K562 (cell line): Measurements from ENCODE around the gene MAGIX. TPM values are rescaled to one million over a fixed set of nuclear protein-coding genes. Genes with fewer than 3 reads are reported as not detected.

ENCODE experiments used
- ATAC-seq: fragments of 200-7000 bp; cut with Tn5 transposase; 3 replicates; pipeline ENCODE4 v1.9.1; 2020; ENCODE audit warnings: moderate library complexity
- BruUV-seq: library from RNA; stranded (reverse); fragments of 400-500 nt; replicated peaks from 2 replicates; lab custom pipeline; 2021; lab: Mats Ljungman, UMichigan
- CTCF ChIA-PET: fragments of 300-600 bp; formaldehyde crosslinking; extraction: SDS; loops from one replicate; lab custom pipeline; 2021; ENCODE audit warnings: low intra/inter-chr PET ratio; lab: Yijun Ruan, JAX
- POLR2A ChIA-PET: fragments of 300-600, 350-650 bp; sonication (Branson Sonifier 250); formaldehyde crosslinking; extraction: SDS; loops from one replicate; lab custom pipeline; 2021; ENCODE audit warnings: antibody characterized with exemption, inconsistent platforms; lab: Yijun Ruan, JAX
- DNase-seq, 4 experiments: peaks; one replicate each; pipeline versions ENCODE4 v3.0.0 to v3.0.0-alpha.2; 2011 to 2018; ENCODE audit warnings: low spot score in 3 of 4, mixed read lengths in 3 of 4; ENCODE audit errors: extremely low read depth in 1 of 4
- FAIRE-seq: peaks from 2 replicates; lab custom pipeline; 2011; peaks lifted over from hg19 to GRCh38; lab: Jason Lieb, UNC
- H2AFZ ChIP-seq: 2 replicates; pipeline ENCODE4 v1.6.0; 2011; ENCODE audit warnings: low read depth, low read length, control low read depth, inconsistent platforms
- H3K27ac ChIP-seq: fragments of 200-600 bp; 3 replicates; pipeline ENCODE4 v1.8.0; 2011; ENCODE audit warnings: low read depth, mild to moderate bottlenecking, control low read depth, inconsistent platforms, low read length, moderate library complexity, mixed read lengths; ENCODE audit errors: extremely low read depth
- H3K27me3 ChIP-seq, 2 experiments: fragments of 300-600 bp in 1 of 2; 2 replicates in 1 of 2; 3 replicates in 1 of 2; pipeline versions ENCODE4 v1.6.0 to v1.8.0; 2011; ENCODE audit warnings: inconsistent platforms in 2 of 2, low read length in 2 of 2, mild to moderate bottlenecking in 1 of 2, mixed read lengths in 1 of 2, moderate library complexity in 1 of 2; ENCODE audit not compliant: control insufficient read depth in 2 of 2, insufficient read depth in 2 of 2
- H3K36me3 ChIP-seq: fragments of 300-600 bp; 3 replicates; pipeline ENCODE4 v1.8.0; 2011; ENCODE audit warnings: mild to moderate bottlenecking, low read length, inconsistent platforms; ENCODE audit not compliant: control insufficient read depth, insufficient read depth
- H3K4me1 ChIP-seq, 2 experiments: fragments of 200-600 bp in 1 of 2; replicated peaks in 1 of 2; 2 replicates in 1 of 2; 3 replicates in 1 of 2; pipeline versions ENCODE4 v1.5.1 to v1.8.0; 2011; ENCODE audit warnings: inconsistent platforms in 2 of 2, low read length in 2 of 2, mild to moderate bottlenecking in 1 of 2, mixed read lengths in 1 of 2, moderate library complexity in 1 of 2; ENCODE audit not compliant: control insufficient read depth in 2 of 2, insufficient read depth in 2 of 2
- H3K4me2 ChIP-seq: 2 replicates; pipeline ENCODE4 v1.6.1; 2011; ENCODE audit warnings: low read length, control low read depth, inconsistent platforms, mixed read lengths; ENCODE audit not compliant: insufficient read depth
- H3K4me3 ChIP-seq: fragments of 200-600 bp; sonication (generic), shearing (Covaris generic); 2 replicates; pipeline ENCODE4 v1.5.1; 2016; ENCODE audit warnings: control low read depth, inconsistent platforms
- H3K79me2 ChIP-seq: fragments of 200-600 bp; 3 replicates; pipeline ENCODE4 v1.8.0; 2011; ENCODE audit warnings: low read length, inconsistent platforms; ENCODE audit not compliant: control insufficient read depth, insufficient read depth
- H3K9ac ChIP-seq, 2 experiments: 2 replicates each; pipeline versions ENCODE4 v1.6.0 to v1.6.1; 2011; ENCODE audit warnings: low read depth in 2 of 2, low read length in 2 of 2, control low read depth in 1 of 2, inconsistent platforms in 1 of 2, mild to moderate bottlenecking in 1 of 2, mixed read lengths in 1 of 2; ENCODE audit not compliant: insufficient read depth in 1 of 2
- H3K9me1 ChIP-seq: one replicate; pipeline ENCODE4 v1.6.0; 2011; ENCODE audit warnings: inconsistent platforms, mild to moderate bottlenecking, low read length, moderate library complexity; ENCODE audit not compliant: control insufficient read depth, insufficient read depth
- H3K9me3 ChIP-seq: replicated peaks from 2 replicates; pipeline ENCODE4 v1.5.1; 2011; ENCODE audit warnings: low read depth, low read length, inconsistent platforms; ENCODE audit not compliant: control insufficient read depth, insufficient read depth
- H4K20me1 ChIP-seq: replicated peaks from 2 replicates; pipeline ENCODE4 v1.6.1; 2011; ENCODE audit warnings: low read length, inconsistent platforms, mixed read lengths; ENCODE audit not compliant: control insufficient read depth, insufficient read depth
- ATF7 ChIP-seq: fragments of 450-650 bp; IDR thresholded peaks from 2 replicates; pipeline ENCODE4 v1.7.1; 2014; ENCODE audit warnings: mild to moderate bottlenecking, moderate library complexity
- DDX20 ChIP-seq: fragments of 450-650 bp; IDR thresholded peaks from 2 replicates; pipeline ENCODE4 v1.6.1; 2016; ENCODE audit warnings: missing genetic modification characterization, low read depth, mild to moderate bottlenecking, missing compliant biosample characterization, moderate library complexity
- FOSL1 ChIP-seq: fragments of 200-800 bp; sonication (Bioruptor generic); conservative IDR thresholded peaks from 2 replicates; pipeline ENCODE4 v1.6.1; 2016; ENCODE audit warnings: missing genetic modification characterization, missing compliant biosample characterization
- MAZ ChIP-seq, 2 experiments: fragments of 450-650 bp in 1 of 2; sonication (generic) in 1 of 2; formaldehyde crosslinking; IDR thresholded peaks in 1 of 2; conservative IDR thresholded peaks in 1 of 2; 2 replicates each; pipeline versions ENCODE4 v1.4.0 to v1.5.0; 2020; ENCODE audit warnings: mild to moderate bottlenecking in 1 of 2, missing genetic modification reagents in 1 of 2
- NONO ChIP-seq, 2 experiments: fragments of 200-400 bp in 1 of 2; fragments of 450-650 bp in 1 of 2; formaldehyde crosslinking in 1 of 2; IDR thresholded peaks; 2 replicates each; pipeline ENCODE4 v1.6.1; 2017; ENCODE audit warnings: low read depth in 2 of 2, mild to moderate bottlenecking in 2 of 2, moderate library complexity in 2 of 2, low read length in 1 of 2
- PBX2 ChIP-seq, 2 experiments: IDR thresholded peaks in 1 of 2; conservative IDR thresholded peaks in 1 of 2; 2 replicates each; pipeline ENCODE4 v1.6.1; 2016; ENCODE audit warnings: low read depth in 2 of 2, mild to moderate bottlenecking in 1 of 2, missing compliant biosample characterization in 1 of 2, missing genetic modification characterization in 1 of 2, moderate library complexity in 1 of 2
- SMC3 ChIP-seq: conservative IDR thresholded peaks from 2 replicates; pipeline ENCODE4 v1.6.1; 2011; ENCODE audit warnings: low read depth, low read length, improper control_type of control experiment; ENCODE audit not compliant: insufficient read depth
- USF1 ChIP-seq: sonication (generic); formaldehyde crosslinking; IDR thresholded peaks from 2 replicates; pipeline ENCODE4 v1.9.0; 2022; ENCODE audit warnings: mild to moderate bottlenecking, missing genetic modification reagents
- WHSC1 ChIP-seq: IDR thresholded peaks from one replicate; pipeline ENCODE4 v1.6.1; 2012; ENCODE audit warnings: low read length, control low read depth, inconsistent platforms
- ZBTB8A ChIP-seq: fragments of 450-650 bp; IDR thresholded peaks from 2 replicates; pipeline ENCODE4 v1.6.1; 2018; ENCODE audit warnings: mild to moderate bottlenecking, moderate library complexity; ENCODE audit not compliant: partially characterized antibody
- ZNF766 ChIP-seq: fragments of 200-800 bp; sonication (Bioruptor generic); conservative IDR thresholded peaks from 2 replicates; pipeline ENCODE4 v1.6.1; 2016; ENCODE audit warnings: missing genetic modification characterization, missing compliant biosample characterization
- WGBS: fragments of 100-300 bp; shearing (Covaris generic); methylation state at CpG from one replicate; pipeline ENCODE4 v1.1.6; 2016; ENCODE audit warnings: low coverage, mixed read lengths; ENCODE audit not compliant: insufficient coverage; ENCODE audit errors: missing lambda C conversion rate; 5-methylcytosine and 5-hydroxymethylcytosine counted together
- in situ Hi-C: fragments of 300-500 bp; cut with MboI; formaldehyde crosslinking; loops from 4 replicates; pipeline ENCODE4 v1.15.0; 2018; ENCODE audit warnings: inconsistent platforms, mixed read lengths
- intact Hi-C: fragments of 100-400 bp; cut with micrococcal nuclease; formaldehyde crosslinking; loops from 2 replicates; pipeline ENCODE4 v1.14.2; 2022
- polyA plus RNA-seq, 8 experiments: library from polyadenylated mRNA; depleted of rRNA in 4 of 8; stranded (reverse) in 5 of 8; unstranded in 3 of 8; fragments of >200 nt; fragmentation: Nextera tagmentation in 2 of 8; fragmentation: Illumina TruSeq in 1 of 8; extraction: Ambion mirVana in 2 of 8; extraction: Trizol in 1 of 8; gene quantifications; 2 replicates each; pipeline versions ENCODE4 v1.2.1 to v1.2.3, GENCODE V29; 2011 to 2014; ENCODE audit warnings: inconsistent platforms in 1 of 8, missing spikeins in 1 of 8
- total RNA-seq, 7 experiments: library from RNA; depleted of rRNA in 6 of 7; stranded (reverse); fragments of >200 nt in 6 of 7; fragmentation: Illumina TruSeq in 2 of 7; extraction: Trizol in 2 of 7; gene quantifications; 2 replicates each; pipeline versions ENCODE4 v1.2.1 to v1.2.3, GENCODE V29; 2011 to 2021; ENCODE audit warnings: low replicate concordance in 1 of 7
- TF ChIP-seq, protein P1 (sequence below), 2 experiments: fragments of 450-650 bp in 1 of 2; sonication (generic) in 1 of 2; formaldehyde crosslinking in 1 of 2; IDR thresholded peaks in 1 of 2; conservative IDR thresholded peaks in 1 of 2; 2 replicates each; pipeline versions ENCODE4 v1.6.1 to v1.8.1; 2016 to 2023; ENCODE audit warnings: mild to moderate bottlenecking in 2 of 2, moderate library complexity in 2 of 2, inconsistent platforms in 1 of 2, missing genetic modification reagents in 1 of 2

Gene MAGIX
- total and polyA plus RNA-seq, 9 of the 15 experiments (the other 6 are each of a cell fraction or from before 2014, with no cell fraction given) = 0.08 to 3.5 (median 0.47) TPM

GRCh38 chrX:49163555-49164419, 1.2 kb downstream of the MAGIX start:
- H3K79me2 ChIP-seq = peaks cover 13% of the 10 kb centered on the region; the same call in 1 of the 3 replicates
- peak; percentile 77 for ATAC-seq
- H3K27me3 ChIP-seq = no peaks in the 10 kb centered on the region
- H3K4me2 ChIP-seq = peak overlapping the region; percentile 71
- H3K27ac ChIP-seq = peak overlapping the region; percentile 85
- no peaks in the 10 kb centered on the region for H3K36me3 ChIP-seq
- FAIRE-seq = peak; percentile 32
- 29% methylated on average over 38 of the region's 69 CpGs for WGBS
- BruUV-seq = no TSS peak
- H3K9me3 ChIP-seq = no peaks in the 10 kb centered on the region
- POLR2A ChIA-PET = no interaction called here
- H3K4me1 ChIP-seq = peaks cover 38 to 63% of the 10 kb centered on the region in 2 experiments
- DNase-seq = peak; percentile 67 to 89 (median 76)
- no peaks in the 10 kb centered on the region for H4K20me1 ChIP-seq
- peak overlapping the region; percentile 63 to 81 for H3K9ac ChIP-seq
- intact Hi-C loops (no loop called here), in situ Hi-C loops (no loop called here)
- H2AFZ ChIP-seq = peak overlapping the region; percentile 63
- CTCF ChIA-PET = no interaction called here
- H3K9me1 ChIP-seq = no peaks in the 10 kb centered on the region
- H3K4me3 ChIP-seq = peak overlapping the region; percentile 31
- TF ChIP-seq FOSL1 (tag) = peak; percentile 61
- TF ChIP-seq ATF7 = peak; percentile 95
- 0 out of 2 replicates have a peak, but pooled peaks have one; percentile 13 for TF ChIP-seq SMC3
- TF ChIP-seq DDX20 (tag) = no peak
- TF ChIP-seq PBX2 (CRISPR knock-in tag; IDR thresholded peaks at IDR 0.05; ENCODE audit: low read depth) = peak; percentile 57
- TF ChIP-seq PBX2 (tag; conservative IDR thresholded peaks at IDR 0.05; ENCODE audit: low read depth) = no peak
- no peak for TF ChIP-seq ZBTB8A
- 0 out of 2 replicates have a peak, but pooled peaks have one; percentile 26 for TF ChIP-seq ZNF766 (CRISPR knock-in tag)
- TF ChIP-seq WHSC1 = no peak
- TF ChIP-seq, protein P1, sequence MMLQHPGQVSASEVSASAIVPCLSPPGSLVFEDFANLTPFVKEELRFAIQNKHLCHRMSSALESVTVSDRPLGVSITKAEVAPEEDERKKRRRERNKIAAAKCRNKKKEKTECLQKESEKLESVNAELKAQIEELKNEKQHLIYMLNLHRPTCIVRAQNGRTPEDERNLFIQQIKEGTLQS (IDR thresholded peaks at IDR 0.05) = peak; percentile 42; the same call in 1 of the 2 replicates
- TF ChIP-seq, protein P1 (CRISPR knock-in tag; conservative IDR thresholded peaks at IDR 0.05) = no peak
- peak in 1 of 2 experiments; percentile 96; a peak in 2 of 4 replicates for TF ChIP-seq NONO (IDR thresholded peaks at IDR 0.05; ENCODE audit: low read depth in 2 of 2, low read length in 1 of 2)
- TF ChIP-seq USF1 (CRISPR knock-in tag) = peak; percentile 39; the same call in 1 of the 2 replicates
- TF ChIP-seq MAZ (CRISPR knock-in tag; conservative IDR thresholded peaks at IDR 0.05 in 1 of 2, IDR thresholded peaks at IDR 0.05 in 1 of 2) = peak; percentile 33 to 84; a peak in 3 of 4 replicates
